ENCODE data around the gene PCSK5.
A peak's percentile ranks its signal among the peaks of the same experiment; 100 is the strongest.

The PCSK5 gene

DNA sequence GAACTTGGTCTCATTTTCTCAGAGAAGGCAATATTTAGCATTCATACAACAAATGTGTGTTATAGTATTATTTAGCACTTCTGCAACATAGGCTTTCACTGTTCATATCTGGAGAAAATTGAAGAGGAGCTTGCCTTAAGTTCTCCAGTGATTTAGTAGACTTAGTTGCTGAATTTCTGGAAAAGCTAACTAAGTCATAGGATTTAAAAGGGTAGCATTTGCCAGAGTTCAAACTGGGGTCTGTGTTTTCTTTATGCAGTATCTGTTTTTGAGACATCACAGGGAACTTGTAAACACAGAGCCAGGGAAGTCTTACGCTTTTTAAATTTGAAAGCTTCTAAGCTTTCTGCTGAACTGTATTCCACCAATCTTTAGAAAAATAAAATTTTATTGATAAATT lies 8.7 kb upstream of the PCSK5 start:
- no peak for DNase-seq (ENCODE audit: low spot score)
- TF ChIP-seq, protein P1, sequence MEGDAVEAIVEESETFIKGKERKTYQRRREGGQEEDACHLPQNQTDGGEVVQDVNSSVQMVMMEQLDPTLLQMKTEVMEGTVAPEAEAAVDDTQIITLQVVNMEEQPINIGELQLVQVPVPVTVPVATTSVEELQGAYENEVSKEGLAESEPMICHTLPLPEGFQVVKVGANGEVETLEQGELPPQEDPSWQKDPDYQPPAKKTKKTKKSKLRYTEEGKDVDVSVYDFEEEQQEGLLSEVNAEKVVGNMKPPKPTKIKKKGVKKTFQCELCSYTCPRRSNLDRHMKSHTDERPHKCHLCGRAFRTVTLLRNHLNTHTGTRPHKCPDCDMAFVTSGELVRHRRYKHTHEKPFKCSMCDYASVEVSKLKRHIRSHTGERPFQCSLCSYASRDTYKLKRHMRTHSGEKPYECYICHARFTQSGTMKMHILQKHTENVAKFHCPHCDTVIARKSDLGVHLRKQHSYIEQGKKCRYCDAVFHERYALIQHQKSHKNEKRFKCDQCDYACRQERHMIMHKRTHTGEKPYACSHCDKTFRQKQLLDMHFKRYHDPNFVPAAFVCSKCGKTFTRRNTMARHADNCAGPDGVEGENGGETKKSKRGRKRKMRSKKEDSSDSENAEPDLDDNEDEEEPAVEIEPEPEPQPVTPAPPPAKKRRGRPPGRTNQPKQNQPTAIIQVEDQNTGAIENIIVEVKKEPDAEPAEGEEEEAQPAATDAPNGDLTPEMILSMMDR (conservative IDR thresholded peaks at IDR 0.05; ENCODE audit: low read depth), result no peak
- H3K27ac ChIP-seq, result no peak overlapping the region
- CTCF ChIA-PET, result interaction anchor here (0.6 kb wide), 1 partner anchor 11 kb away, joined by 3 read pairs; no protein-coding TSS in a partner anchor
- POLR2A ChIA-PET (ENCODE audit: low non-redundant PET), result no interaction called here

DNA sequence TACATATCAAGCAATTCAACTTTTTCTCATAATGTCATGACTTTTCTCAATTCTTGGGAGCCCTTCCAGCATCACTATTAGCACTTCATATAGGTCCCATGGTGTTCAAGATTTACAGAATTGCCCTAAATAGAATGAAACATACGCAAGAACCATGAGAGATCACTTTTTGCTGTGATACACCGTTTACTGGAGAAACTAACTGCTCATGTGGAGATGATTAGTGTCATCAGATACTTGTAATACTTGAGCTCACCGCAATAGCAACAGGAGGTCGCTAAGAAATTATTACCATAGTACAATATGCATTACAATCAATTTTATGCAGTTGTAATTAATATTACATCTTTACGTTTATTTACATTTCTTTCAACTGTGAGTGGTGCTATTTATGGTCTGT lies 4.8 kb upstream of the PCSK5 start:
- DNase-seq (ENCODE audit: low spot score), result no peak
- TF ChIP-seq, protein P1 (conservative IDR thresholded peaks at IDR 0.05; ENCODE audit: low read depth), result no peak
- no peak overlapping the region for H3K27ac ChIP-seq
- ChIA-PET POLR2A (ENCODE audit: low non-redundant PET) (no interaction called here), CTCF (no interaction called here)

DNA sequence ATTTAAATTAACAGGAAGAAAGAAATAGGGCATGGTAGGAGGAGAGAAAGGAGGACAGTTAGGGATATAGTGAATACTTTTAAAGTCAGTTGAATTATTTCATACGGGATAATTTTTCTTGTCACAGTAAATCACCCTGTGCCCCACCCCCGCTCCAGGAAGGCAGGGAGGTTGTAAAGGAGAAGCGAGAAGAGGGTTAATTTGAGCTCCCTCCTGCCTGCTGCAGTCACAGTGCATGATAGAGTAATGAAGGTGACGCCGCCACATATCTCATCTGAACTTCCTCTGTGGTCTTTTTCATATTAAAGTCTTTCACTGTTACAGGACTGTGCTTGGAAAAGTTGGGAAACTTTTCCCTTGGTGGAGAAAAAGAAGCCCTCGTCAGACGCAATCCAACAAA lies 896 bp upstream of the PCSK5 start:
- ChIA-PET POLR2A (ENCODE audit: low non-redundant PET) (no interaction called here), CTCF (interaction anchor here (0.6 kb wide), 1 partner anchor 11 kb away, joined by 8 read pairs; no protein-coding TSS in a partner anchor)
- DNase-seq (ENCODE audit: low spot score), result no peak
- TF ChIP-seq, protein P1 (conservative IDR thresholded peaks at IDR 0.05; ENCODE audit: low read depth), result no peak
- H3K27ac ChIP-seq, result no peak overlapping the region

DNA sequence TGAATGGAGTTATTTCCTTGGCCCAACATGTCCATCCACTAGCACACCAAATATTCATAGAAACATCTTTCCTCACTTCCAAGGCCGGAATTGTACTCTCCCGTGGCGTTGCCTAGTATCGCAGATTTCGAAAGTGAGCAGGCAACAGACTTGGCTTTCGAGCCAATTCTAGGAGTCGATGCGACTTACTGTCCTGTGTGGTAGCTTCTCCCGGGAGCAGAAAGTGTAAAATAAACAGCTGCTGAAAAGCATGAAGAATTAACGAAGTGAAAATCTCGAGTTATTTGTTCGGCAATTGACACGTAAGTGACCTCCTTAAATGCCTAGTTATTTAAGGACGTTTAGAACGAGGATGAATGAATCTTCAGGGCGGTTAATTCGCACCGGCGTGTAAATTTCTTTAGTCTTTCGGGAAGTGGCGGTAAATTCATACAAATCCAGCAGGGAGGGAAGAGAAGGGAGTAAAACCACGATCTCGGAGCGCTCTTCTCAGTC lies 449 bp upstream of the PCSK5 start:
- TF ChIP-seq, protein P1 (conservative IDR thresholded peaks at IDR 0.05; ENCODE audit: low read depth), result no peak
- DNase-seq (ENCODE audit: low spot score), result no peak
- CTCF ChIA-PET, result interaction anchor here (0.5 to 1.1 kb wide), 7 partner anchors 14 to 624 kb away, joined by 3 read pairs; no protein-coding TSS in a partner anchor
- H3K27ac ChIP-seq, result peak overlapping the region; percentile 26; the same call in 1 of the 2 replicates
- POLR2A ChIA-PET (ENCODE audit: low non-redundant PET), result no interaction called here

DNA sequence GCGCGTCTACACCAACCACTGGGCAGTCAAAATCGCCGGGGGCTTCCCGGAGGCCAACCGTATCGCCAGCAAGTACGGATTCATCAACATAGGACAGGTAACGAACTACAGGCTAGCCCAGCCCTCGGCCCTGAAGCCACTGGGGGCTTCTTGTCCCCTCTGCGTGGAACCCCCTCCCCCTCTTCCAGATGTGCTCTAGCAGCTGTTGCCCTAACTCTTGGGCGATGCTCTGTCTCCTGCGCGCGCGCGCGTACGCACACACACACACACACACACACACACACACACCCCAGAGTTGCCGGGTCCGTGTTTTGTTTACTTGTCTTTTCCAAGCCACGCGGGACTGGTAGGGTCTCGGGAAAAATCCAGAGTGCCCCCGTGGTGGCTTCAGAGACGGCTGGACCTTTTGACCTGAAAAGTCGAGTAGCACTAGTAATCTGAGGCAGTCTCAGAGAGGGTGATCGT lies 836 bp downstream of the PCSK5 start:
- H3K27ac ChIP-seq, result no peak overlapping the region

DNA sequence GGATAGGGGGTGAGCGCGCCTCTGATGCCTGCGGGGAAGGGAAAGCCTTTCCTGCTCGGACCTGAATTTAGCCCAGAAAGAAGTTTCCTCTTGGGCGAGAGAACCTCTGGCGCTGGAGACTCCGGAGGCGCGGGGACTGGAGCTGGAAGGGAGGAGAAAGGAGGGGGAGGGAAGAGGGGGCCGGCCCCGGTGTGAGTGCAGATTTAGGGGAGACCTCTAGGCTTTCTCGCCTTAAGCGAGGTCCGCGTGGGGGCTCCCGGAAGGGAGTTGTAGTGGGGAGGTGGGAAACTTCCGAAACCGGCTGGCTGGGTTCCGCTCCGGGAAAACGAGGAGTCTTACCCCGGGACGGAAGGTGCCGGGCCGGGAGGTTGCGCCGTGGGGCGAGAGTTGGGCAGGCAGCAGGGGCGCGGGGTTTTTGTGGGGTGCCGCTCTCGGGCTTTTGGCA lies 1.3 kb downstream of the PCSK5 start:
- TF ChIP-seq, protein P1 (conservative IDR thresholded peaks at IDR 0.05; ENCODE audit: low read depth), result no peak
- DNase-seq (ENCODE audit: low spot score), result no peak
- CTCF ChIA-PET, result interaction anchor here (0.7 kb wide), 1 partner anchor 87 kb away, joined by 3 read pairs; no protein-coding TSS in a partner anchor
- H3K27ac ChIP-seq, result no peak overlapping the region
- POLR2A ChIA-PET (ENCODE audit: low non-redundant PET), result no interaction called here

More for the DNA sequence above, 836 bp downstream of the PCSK5 start:
- POLR2A ChIA-PET (ENCODE audit: low non-redundant PET), result no interaction called here
- CTCF ChIA-PET, result interaction anchor here (0.7 to 1.1 kb wide), 3 partner anchors 221 to 1583 kb away, joined by 3 to 4 read pairs (median 4); no protein-coding TSS in a partner anchor
- DNase-seq (ENCODE audit: low spot score), result no peak
- TF ChIP-seq, protein P1 (conservative IDR thresholded peaks at IDR 0.05; ENCODE audit: low read depth), result no peak
